KBM-7 (cell line): Measurements from ENCODE around the gene ARHGEF39.
"Not testable (repeated sequence)": the region's sequence is repeated elsewhere in the genome, so short reads cannot be mapped to it uniquely, and the experiment has no call there.

Experiments used
- DNase-seq: peaks from one replicate; pipeline ENCODE4 v3.0.0-alpha.2; 2015
- in situ Hi-C: fragments of 300-500 bp; cut with MboI; formaldehyde crosslinking; loops from 2 replicates; pipeline ENCODE4 v1.14.3; 2020; ENCODE audit warnings: low sequenced_read_pairs, low pct_unique_long_range_greater_than_20kb, mixed read lengths

ARHGEF39 gene

DNA sequence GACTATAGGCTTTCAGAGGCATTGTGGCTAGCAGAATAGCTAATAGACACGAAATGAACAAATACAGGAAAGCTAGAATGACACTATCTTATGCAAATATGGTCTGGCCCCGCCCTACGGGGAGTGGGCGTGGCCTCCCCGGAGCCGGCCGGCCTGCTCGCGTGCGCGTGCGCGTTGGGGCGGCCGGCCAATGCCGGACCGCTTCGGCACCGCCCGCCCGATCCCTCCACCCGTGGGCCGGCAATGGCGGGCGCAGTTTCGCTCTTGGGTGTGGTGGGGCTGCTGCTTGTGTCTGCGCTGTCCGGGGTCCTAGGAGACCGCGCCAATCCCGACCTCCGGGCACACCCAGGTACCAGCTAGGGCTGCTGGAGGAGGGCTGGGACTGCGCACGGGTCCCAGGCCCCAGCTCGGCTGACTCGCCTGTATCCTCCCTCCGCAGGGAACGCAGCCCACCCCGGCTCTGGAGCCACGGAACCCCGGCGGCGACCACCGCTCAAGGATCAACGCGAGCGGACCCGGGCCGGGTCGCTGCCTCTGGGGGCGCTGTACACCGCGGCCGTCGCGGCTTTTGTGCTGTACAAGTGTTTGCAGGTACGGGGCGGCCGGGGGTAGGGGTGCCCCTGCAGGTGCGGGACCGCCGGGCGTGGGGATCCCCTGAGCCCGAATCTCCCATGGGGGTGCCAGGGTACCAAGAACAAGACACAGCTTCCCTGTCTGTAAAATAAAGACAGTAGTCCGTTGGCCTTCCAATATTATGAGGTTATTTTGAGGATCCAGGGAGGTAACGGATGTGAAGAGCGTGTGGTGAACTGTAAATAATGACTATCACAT lies 6.6 kb downstream of the ARHGEF39 start, which contains the start of gene CCDC107:
Gene CCDC107 (plus strand): TSS at position 156 of the 831 bp plus-strand sequence. CDS start 88 bp downstream, at position 244.
- in situ Hi-C loops: no loop called here
- DNase-seq: peak; percentile 83

- in situ Hi-C loops: no loop called here
- DNase-seq: peak; percentile 98
Measured at GRCh38 chr9:35657546-35658136, 7.4 kb downstream of the ARHGEF39 start, which contains the start of gene RMRP. Gene RMRP, minus strand, starts transcription at chr9:35658019.

GRCh38 chr9:35656831-35657545 lies 8.0 kb downstream of the ARHGEF39 start:
- in situ Hi-C loops: no loop called here
- no peak for DNase-seq

- in situ Hi-C loops: no loop called here
Measured at GRCh38 chr9:35656348-35656747, 8.6 kb downstream of the ARHGEF39 start.

DNA sequence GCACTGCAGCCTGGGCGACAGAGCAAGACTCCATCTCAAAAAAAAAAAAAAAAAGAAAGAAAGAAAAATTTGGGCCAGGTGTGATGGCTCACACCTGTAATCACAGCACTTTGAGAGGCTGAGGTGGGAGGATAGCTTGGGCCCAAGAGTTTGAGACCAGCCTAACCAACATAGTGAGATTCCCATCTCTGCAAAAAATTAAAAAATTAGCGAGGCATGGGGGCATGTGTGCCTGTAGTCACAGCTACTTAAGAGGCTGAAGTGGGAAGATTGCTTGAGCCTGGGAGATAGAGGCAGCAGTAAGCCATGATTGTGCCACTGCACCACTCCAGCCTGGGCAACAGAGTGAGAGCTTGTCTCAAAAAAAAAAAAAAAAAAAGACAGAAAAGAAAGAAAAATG lies 11.4 kb downstream of the ARHGEF39 start:
- in situ Hi-C loops: no loop called here
- DNase-seq: no peak

More at GRCh38 chr9:35656348-35656747, 8.6 kb downstream of the ARHGEF39 start:
- no peak for DNase-seq

GRCh38 chr9:35652829-35653209 lies 12.2 kb downstream of the ARHGEF39 start:
- no peak for DNase-seq
- in situ Hi-C loops: no loop called here

- no peak for DNase-seq
- in situ Hi-C loops: no loop called here
Measured at GRCh38 chr9:35651956-35652828, 12.8 kb downstream of the ARHGEF39 start.

DNA sequence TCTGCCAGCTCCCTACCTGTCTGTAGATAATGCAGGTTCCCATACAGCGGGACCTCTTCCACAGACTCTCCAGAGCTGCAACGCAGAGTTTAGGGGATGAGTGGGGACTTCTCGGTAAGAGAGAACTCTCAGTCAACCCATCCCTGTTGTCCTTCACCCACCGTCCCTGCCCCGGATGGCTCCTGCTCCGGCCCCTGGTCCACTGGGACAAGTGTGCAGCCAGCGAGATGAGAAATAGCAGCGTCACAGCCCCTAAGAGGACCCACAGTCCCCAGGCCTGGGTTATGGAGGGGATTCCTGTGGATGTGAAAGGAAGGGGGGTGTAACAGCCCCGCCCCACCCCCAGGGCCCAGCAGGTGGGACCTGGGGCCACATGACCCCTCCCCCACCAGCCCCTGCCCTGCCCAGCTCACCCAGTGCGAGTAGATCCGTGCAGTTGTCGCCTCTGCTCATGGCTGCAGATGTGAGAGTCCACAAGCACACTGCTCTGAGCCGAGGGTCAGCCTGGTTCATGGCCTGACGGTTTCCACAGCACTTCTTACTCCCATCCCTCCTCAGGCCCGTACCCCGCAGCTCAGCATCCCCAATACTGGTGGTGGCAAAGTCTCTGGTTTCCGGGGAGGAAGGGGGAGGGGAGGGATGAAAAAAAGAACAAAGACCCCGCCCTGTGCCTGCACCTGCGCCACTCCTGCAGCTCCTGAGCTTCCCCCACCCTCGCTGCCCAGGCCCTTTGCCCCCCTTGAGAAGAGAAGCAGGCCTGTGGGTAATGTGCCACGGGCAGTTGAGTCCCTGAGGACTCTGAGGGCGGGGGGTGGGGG lies 14.4 kb downstream of the ARHGEF39 start, which contains the start of gene SIT1:
Gene SIT1 (minus strand): TSS at position 591 of the 818 bp plus-strand sequence. CDS start 78 bp downstream, at position 513.
- in situ Hi-C loops: no loop called here
- DNase-seq: no peak

DNA sequence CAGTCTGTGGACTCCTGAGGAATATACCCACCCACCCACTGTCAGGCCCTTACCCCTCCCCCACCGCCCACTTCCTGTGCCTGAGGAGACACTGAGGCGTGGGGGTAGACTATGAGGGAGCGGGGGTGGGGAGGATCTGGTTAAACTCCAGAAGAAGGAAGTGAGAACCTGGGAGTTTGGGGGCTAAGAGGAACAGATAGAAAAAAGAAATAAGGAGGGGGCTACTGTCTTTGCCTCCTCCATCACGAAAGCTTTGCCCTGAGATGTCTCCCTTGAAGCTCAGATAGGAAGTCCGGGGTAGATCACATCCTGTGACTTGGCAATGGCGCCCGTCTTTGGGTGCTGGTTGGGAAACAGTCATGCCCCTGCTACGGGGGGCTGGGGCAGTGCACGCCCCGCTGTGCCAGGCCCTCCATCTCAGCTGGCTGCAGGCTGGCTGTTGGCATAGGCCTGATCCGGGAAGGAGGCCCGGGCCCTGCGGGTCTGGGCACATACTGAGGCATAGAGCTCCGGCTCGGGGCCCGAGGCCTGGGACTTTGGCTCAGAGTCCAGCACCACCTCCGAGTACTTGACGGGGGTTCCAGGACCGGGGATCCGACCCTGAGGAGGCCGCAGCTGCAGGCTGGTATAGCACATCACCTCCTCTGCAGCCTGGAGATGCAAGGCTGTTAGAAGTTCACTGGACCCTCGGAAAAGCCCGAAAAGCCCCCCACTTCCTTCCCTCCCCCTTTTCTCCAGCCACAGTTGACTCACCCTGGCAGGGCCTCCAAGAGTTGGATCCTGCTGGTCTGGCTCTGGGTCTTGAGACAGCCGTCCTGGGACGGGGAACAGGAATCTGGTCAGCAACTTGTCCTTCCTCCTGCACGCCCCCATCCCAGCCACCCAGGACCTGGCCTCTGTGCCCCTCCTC lies 15.3 kb downstream of the ARHGEF39 start:
- in situ Hi-C loops: no loop called here
- peak; percentile 77 for DNase-seq

- DNase-seq: peak; percentile 96
- in situ Hi-C loops: no loop called here
Measured at GRCh38 chr9:35646533-35647265, 18.3 kb downstream of the ARHGEF39 start.

- peak; percentile 68 for DNase-seq
- in situ Hi-C loops: no loop called here
Measured at GRCh38 chr9:35646153-35646532, 18.9 kb downstream of the ARHGEF39 start.

DNA sequence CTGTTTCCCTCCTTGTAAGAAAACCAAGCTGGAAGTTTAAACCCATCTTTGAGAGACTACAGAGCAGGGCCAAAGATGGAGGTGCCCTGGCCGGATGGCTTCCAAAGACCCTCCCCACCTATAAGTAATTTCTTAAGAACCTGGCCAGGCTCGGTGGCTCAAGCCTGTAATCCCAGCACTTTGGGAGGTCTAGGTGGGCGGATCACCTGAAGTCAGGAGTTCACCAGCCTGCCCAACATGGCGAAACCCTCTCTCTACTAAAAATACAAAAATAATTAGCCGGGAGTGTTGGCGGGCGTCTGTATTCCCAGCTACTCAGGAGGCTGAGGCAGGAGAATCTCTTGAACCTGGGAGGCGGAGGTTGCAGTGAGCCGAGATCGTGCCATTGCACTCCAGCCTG lies 19.3 kb downstream of the ARHGEF39 start:
- DNase-seq, in situ Hi-C loops: not testable (repeated sequence)

GRCh38 chr9:35643046-35643445 lies 21.9 kb downstream of the ARHGEF39 start:
- in situ Hi-C loops: no loop called here
- DNase-seq: no peak

DNA sequence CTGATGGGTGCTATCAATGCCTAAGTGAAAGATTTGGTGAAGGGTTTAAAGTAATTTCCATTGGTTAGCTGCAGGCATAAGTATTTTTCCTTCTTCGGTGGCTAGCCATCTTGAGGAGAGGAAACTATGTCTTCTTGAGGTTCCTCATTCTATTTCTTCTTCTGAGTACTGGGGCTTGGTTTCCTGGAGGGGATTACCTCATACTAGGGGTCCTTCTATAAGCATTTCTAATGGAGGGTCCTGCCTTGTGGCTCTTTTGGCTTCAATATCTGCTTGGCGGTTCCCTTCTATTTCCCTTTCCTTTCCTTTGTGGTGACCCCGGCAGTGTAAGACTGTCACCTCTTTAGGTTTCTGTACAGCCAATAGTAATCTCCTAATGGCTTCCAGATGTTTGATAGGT lies 23.5 kb downstream of the ARHGEF39 start:
- in situ Hi-C loops: not testable (repeated sequence)
- DNase-seq: peak; percentile 53

DNA sequence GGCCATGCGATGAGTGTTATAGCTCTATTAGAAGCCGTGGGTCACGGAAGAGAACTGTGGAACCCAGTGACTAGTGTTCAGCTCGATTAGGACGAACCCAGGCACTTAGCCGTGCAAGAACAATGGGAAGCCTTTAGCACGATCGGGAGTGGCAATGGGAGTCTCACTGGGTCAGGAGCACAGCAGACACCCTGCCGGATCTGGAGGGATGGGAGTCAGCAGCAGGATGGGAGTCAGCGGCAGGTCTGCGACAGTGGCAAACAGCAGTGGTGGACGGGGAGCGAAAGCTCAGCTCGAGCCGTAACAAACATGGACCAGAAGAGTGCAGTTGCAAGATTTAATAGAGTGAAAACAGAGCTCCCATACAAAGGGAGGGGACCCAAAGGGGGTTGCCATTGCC lies 24.6 kb downstream of the ARHGEF39 start:
- DNase-seq, in situ Hi-C loops: not testable (repeated sequence)

GRCh38 chr9:35639631-35640030 lies 25.4 kb downstream of the ARHGEF39 start:
- DNase-seq: no peak
- in situ Hi-C loops: no loop called here
